ENCODE data around the gene PPT2. TPM values are rescaled to one million over a fixed set of nuclear protein-coding genes. Genes with fewer than 3 reads are reported as not detected.

The PPT2 gene
- total RNA-seq, 2 donors from 2014 or later = 51.1 to 65.3 TPM

GRCh38 chr6:32188381-32189068 lies 34.6 kb downstream of the PPT2 start:
- H3K4me1 Mint-ChIP-seq = peaks cover 43% of the 10 kb centered on the region
- no peak for TF ChIP-seq CTCF (conservative IDR thresholded peaks at IDR 0.05)

GRCh38 chr6:32189069-32189741 lies 35.3 kb downstream of the PPT2 start:
- H3K4me3 Mint-ChIP-seq = peak overlapping the region; percentile 86
- TF ChIP-seq CTCF (conservative IDR thresholded peaks at IDR 0.05) = no peak
- WGBS, 2 experiments (ENCODE audit: insufficient coverage in 1 of 2, insufficient read length in 1 of 2) = 3 to 6% methylated on average over 7 to 10 of the region's 10 CpGs
- peak overlapping the region; percentile 92 for H3K27ac Mint-ChIP-seq
- H3K4me1 Mint-ChIP-seq = peaks cover 47% of the 10 kb centered on the region
- H3K9me3 ChIP-seq (ENCODE audit: control insufficient read depth, low read length) = no peaks in the 10 kb centered on the region
- H3K27me3 ChIP-seq (ENCODE audit: control insufficient read depth, insufficient read depth, low read length, poor library complexity, severe bottlenecking) = no peaks in the 10 kb centered on the region
- H3K4me3 ChIP-seq (ENCODE audit: low read length) = peak overlapping the region; percentile 88
- peak overlapping the region; percentile 36 for H3K27ac ChIP-seq (ENCODE audit: low read depth, low read length)
- no peaks in the 10 kb centered on the region for H3K9me3 Mint-ChIP-seq
- DNase-seq = no peak
- no peaks in the 10 kb centered on the region for H3K27me3 Mint-ChIP-seq (ENCODE audit: insufficient read depth)
- peaks cover 19% of the 10 kb centered on the region for H3K36me3 ChIP-seq (ENCODE audit: control insufficient read depth, insufficient read depth, low read length)
- peak overlapping the region; percentile 80 for H3K9ac ChIP-seq (ENCODE audit: extremely low read depth, low read length, poor library complexity, severe bottlenecking)
- H3K4me1 ChIP-seq (ENCODE audit: control insufficient read depth, insufficient read depth, low read length) = peaks cover 8% of the 10 kb centered on the region
- H3K36me3 Mint-ChIP-seq (ENCODE audit: low read depth) = peaks cover 34% of the 10 kb centered on the region

More at GRCh38 chr6:32188381-32189068, 34.6 kb downstream of the PPT2 start:
- Histone ChIP-seq H3K9ac (ENCODE audit: extremely low read depth, low read length, poor library complexity, severe bottlenecking) (peak overlapping the region; percentile 80), H3K4me1 (ENCODE audit: control insufficient read depth, insufficient read depth, low read length) (peaks cover 8% of the 10 kb centered on the region), H3K27ac (ENCODE audit: low read depth, low read length) (peak overlapping the region; percentile 36), H3K36me3 (ENCODE audit: control insufficient read depth, insufficient read depth, low read length) (peaks cover 21% of the 10 kb centered on the region), H3K4me3 (ENCODE audit: low read length) (peak overlapping the region; percentile 88), H3K27me3 (ENCODE audit: control insufficient read depth, insufficient read depth, low read length, poor library complexity, severe bottlenecking) (no peaks in the 10 kb centered on the region), H3K9me3 (ENCODE audit: control insufficient read depth, low read length) (no peaks in the 10 kb centered on the region)
- H3K9me3 Mint-ChIP-seq = no peaks in the 10 kb centered on the region
- H3K4me3 Mint-ChIP-seq = peak overlapping the region; percentile 86
- WGBS, 2 experiments (ENCODE audit: insufficient coverage in 1 of 2, insufficient read length in 1 of 2) = 52 to 59% methylated on average over 6 to 11 of the region's 13 CpGs
- DNase-seq = no peak
- H3K27ac Mint-ChIP-seq = peak overlapping the region; percentile 92
- peaks cover 34% of the 10 kb centered on the region for H3K36me3 Mint-ChIP-seq (ENCODE audit: low read depth)
- no peaks in the 10 kb centered on the region for H3K27me3 Mint-ChIP-seq (ENCODE audit: insufficient read depth)

GRCh38 chr6:32189742-32190053 lies 35.8 kb downstream of the PPT2 start:
- Mint-ChIP-seq H3K4me3 (peak overlapping the region; percentile 86), H3K4me1 (peaks cover 49% of the 10 kb centered on the region), H3K36me3 (ENCODE audit: low read depth) (peaks cover 34% of the 10 kb centered on the region), H3K27me3 (ENCODE audit: insufficient read depth) (no peaks in the 10 kb centered on the region), H3K9me3 (no peaks in the 10 kb centered on the region), H3K27ac (peak overlapping the region; percentile 92)
- Histone ChIP-seq H3K9ac (ENCODE audit: extremely low read depth, low read length, poor library complexity, severe bottlenecking) (peak overlapping the region; percentile 80), H3K27ac (ENCODE audit: low read depth, low read length) (peak overlapping the region; percentile 32), H3K9me3 (ENCODE audit: control insufficient read depth, low read length) (no peaks in the 10 kb centered on the region), H3K36me3 (ENCODE audit: control insufficient read depth, insufficient read depth, low read length) (peaks cover 19% of the 10 kb centered on the region), H3K4me3 (ENCODE audit: low read length) (peak overlapping the region; percentile 88), H3K4me1 (ENCODE audit: control insufficient read depth, insufficient read depth, low read length) (peaks cover 8% of the 10 kb centered on the region), H3K27me3 (ENCODE audit: control insufficient read depth, insufficient read depth, low read length, poor library complexity, severe bottlenecking) (no peaks in the 10 kb centered on the region)
- no peak for DNase-seq
- TF ChIP-seq CTCF (conservative IDR thresholded peaks at IDR 0.05) = no peak
- WGBS, 2 experiments (ENCODE audit: insufficient coverage in 1 of 2, insufficient read length in 1 of 2) = 0 to 18% methylated on average over 2 to 13 of the region's 23 CpGs
